Activated naive CD4-positive, alpha-beta T cell treated with anti-CD3 and anti-CD28 coated beads, Interleukin-2, amount 50 U/mL, for 72 hours (primary cell): ENCODE data around the gene NMUR1. TPM values are rescaled to one million over a fixed set of nuclear protein-coding genes. Genes with fewer than 3 reads are reported as not detected.
A peak's percentile ranks its signal among the peaks of the same experiment; 100 is the strongest.

Experiments
- ATAC-seq, 2 donors: fragments of 150-1000 bp; cut with Tn5 transposase; 2 replicates each; pipeline ENCODE4 v1.10.0; 2021; ENCODE audit warnings: mild to moderate bottlenecking in 2 of 2, moderate library complexity in 2 of 2
- DNase-seq, 2 donors: peaks; one replicate each; pipeline ENCODE4 v3.0.0; 2021 to 2022; ENCODE audit warnings: low spot score in 2 of 2
- H3K27ac Mint-ChIP-seq, 2 donors: one replicate each; pipeline ENCODE4 v1.8.0; 2022; ENCODE audit warnings: mild to moderate bottlenecking in 2 of 2, mixed read lengths in 2 of 2
- H3K36me3 Mint-ChIP-seq, 2 donors: one replicate each; pipeline ENCODE4 v1.8.0; 2022; ENCODE audit warnings: mixed read lengths in 2 of 2
- H3K9me3 Mint-ChIP-seq, 2 donors: one replicate each; pipeline ENCODE4 v1.8.0; 2022; ENCODE audit warnings: mixed read lengths in 2 of 2
- total RNA-seq, 2 donors: library from RNA; stranded (reverse); gene quantifications; one replicate each; pipeline ENCODE4 v1.2.3, GENCODE V29; 2022

Gene NMUR1
- total RNA-seq, 2 donors from 2014 or later, result not detected

GRCh38 chr2:231533777-231534125 is 3.5 kb upstream of the NMUR1 start:
- no peak overlapping the region for H3K27ac Mint-ChIP-seq
- no peaks in the 10 kb centered on the region for H3K9me3 Mint-ChIP-seq
- ATAC-seq (no peak), DNase-seq (no peak)
- no peaks in the 10 kb centered on the region for H3K36me3 Mint-ChIP-seq

GRCh38 chr2:231533086-231533776 is 3.0 kb upstream of the NMUR1 start:
- Mint-ChIP-seq H3K9me3 (no peaks in the 10 kb centered on the region), H3K36me3 (no peaks in the 10 kb centered on the region), H3K27ac (no peak overlapping the region)
- ATAC-seq (no peak), DNase-seq (no peak)

- no peak overlapping the region for H3K27ac Mint-ChIP-seq
- ATAC-seq (no peak), DNase-seq (no peak)
- no peaks in the 10 kb centered on the region for H3K9me3 Mint-ChIP-seq
- no peaks in the 10 kb centered on the region for H3K36me3 Mint-ChIP-seq
Observed at GRCh38 chr2:231532756-231533035, 2.5 kb upstream of the NMUR1 start.

- ATAC-seq (no peak), DNase-seq (no peak)
- H3K27ac Mint-ChIP-seq, result no peak overlapping the region
- H3K36me3 Mint-ChIP-seq, result no peaks in the 10 kb centered on the region
- no peaks in the 10 kb centered on the region for H3K9me3 Mint-ChIP-seq
Observed at GRCh38 chr2:231531883-231532755, 1.9 kb upstream of the NMUR1 start.

- H3K36me3 Mint-ChIP-seq, result no peaks in the 10 kb centered on the region
- no peaks in the 10 kb centered on the region for H3K9me3 Mint-ChIP-seq
- H3K27ac Mint-ChIP-seq, result no peak overlapping the region
- ATAC-seq (no peak), DNase-seq (no peak)
Observed at GRCh38 chr2:231531466-231531865, 1.2 kb upstream of the NMUR1 start.

GRCh38 chr2:231528636-231529030 is 1.6 kb downstream of the NMUR1 start:
- no peaks in the 10 kb centered on the region for H3K36me3 Mint-ChIP-seq
- no peak overlapping the region for H3K27ac Mint-ChIP-seq
- H3K9me3 Mint-ChIP-seq, result no peaks in the 10 kb centered on the region
- no peak for DNase-seq
- ATAC-seq, result no peak

DNA sequence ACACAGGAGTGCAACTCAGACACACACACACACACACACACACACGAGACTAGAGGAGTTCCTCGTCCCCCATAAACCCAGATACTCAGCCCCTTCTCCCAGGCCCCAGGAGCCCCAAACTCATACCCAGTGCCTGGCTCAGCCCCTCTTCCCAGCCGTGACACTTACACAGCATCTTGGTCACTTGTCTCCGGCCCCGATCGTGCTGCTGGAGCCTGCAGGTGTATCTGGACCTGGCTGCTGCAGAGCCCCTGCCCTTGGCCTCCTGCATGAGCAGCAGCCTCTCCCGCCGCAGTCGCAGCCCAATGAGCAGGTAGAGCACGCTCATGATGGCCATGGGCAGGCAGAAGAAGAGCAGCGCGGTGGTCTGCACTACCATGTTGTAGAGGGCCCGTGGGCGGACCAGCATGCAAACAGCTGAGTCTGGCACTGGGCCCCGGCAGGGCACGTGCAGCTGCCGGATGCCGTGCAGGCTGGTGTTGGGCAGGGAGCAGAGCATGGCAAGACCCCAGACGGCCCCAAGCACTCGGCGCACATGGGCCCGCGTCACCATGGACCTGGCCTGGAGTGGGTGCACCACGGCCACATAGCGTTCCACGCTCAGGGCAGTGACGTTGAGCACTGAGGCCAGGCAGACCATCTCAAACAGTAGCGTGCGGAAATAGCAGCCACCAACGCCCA is 2.1 kb downstream of the NMUR1 start:
- Mint-ChIP-seq H3K9me3 (no peaks in the 10 kb centered on the region), H3K36me3 (no peaks in the 10 kb centered on the region), H3K27ac (no peak overlapping the region)
- DNase-seq (no peak), ATAC-seq (no peak)

- Mint-ChIP-seq H3K9me3 (no peaks in the 10 kb centered on the region), H3K36me3 (no peaks in the 10 kb centered on the region), H3K27ac (no peak overlapping the region)
- DNase-seq (no peak), ATAC-seq (no peak)
Observed at GRCh38 chr2:231527091-231527395, 3.2 kb downstream of the NMUR1 start.

DNA sequence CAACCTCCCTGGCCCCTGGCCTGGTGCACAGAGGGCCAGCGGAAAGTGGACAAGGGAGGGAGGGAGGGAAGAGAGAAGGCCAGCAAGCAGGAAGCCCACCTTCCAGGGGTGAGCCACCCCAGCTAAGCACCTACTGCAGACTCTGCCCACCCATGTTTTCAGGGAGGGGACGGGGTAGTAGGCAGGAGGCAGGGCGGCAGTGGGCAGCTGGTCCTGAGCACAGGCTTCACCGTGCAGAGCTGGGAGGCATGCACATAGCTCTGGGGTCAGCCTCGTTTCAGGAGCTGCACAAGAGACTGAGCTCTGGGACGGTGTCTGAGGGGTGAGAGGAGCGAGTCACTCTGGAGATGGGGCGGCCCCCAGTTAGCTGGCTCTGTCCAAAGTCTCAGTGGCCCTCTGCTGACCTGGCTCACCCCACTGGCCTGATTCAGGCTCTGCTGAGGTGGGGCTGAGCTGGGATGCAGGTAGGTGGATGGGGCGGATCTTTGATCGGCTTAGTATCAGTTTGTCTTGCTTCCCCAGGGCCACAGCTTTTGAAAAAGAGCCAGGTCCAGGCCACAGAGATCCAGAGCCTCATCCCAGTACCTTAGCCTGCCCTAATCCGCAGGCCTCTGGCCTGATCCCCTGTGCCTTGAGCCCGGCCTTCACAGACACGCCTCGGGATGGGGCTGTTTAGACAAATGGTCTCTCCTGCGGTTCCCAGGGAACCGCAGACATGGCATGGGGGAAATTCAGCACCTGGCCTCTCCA is 3.7 kb downstream of the NMUR1 start:
- no peak for ATAC-seq
- H3K9me3 Mint-ChIP-seq, result no peaks in the 10 kb centered on the region
- DNase-seq, result no peak
- no peaks in the 10 kb centered on the region for H3K36me3 Mint-ChIP-seq
- H3K27ac Mint-ChIP-seq, result no peak overlapping the region

GRCh38 chr2:231525248-231526163 is 4.7 kb downstream of the NMUR1 start:
- no peaks in the 10 kb centered on the region for H3K36me3 Mint-ChIP-seq
- no peak overlapping the region for H3K27ac Mint-ChIP-seq
- no peak for DNase-seq
- no peak for ATAC-seq
- H3K9me3 Mint-ChIP-seq, result no peaks in the 10 kb centered on the region

GRCh38 chr2:231524477-231525247 is 5.6 kb downstream of the NMUR1 start:
- DNase-seq (no peak), ATAC-seq (no peak)
- H3K9me3 Mint-ChIP-seq, result no peaks in the 10 kb centered on the region
- H3K36me3 Mint-ChIP-seq, result no peaks in the 10 kb centered on the region
- H3K27ac Mint-ChIP-seq, result no peak overlapping the region

GRCh38 chr2:231523451-231524285 is 6.6 kb downstream of the NMUR1 start:
- peak in 1 of 2 donors; percentile 28 for ATAC-seq
- Mint-ChIP-seq H3K27ac (no peak overlapping the region), H3K9me3 (no peaks in the 10 kb centered on the region), H3K36me3 (no peaks in the 10 kb centered on the region)
- DNase-seq, result no peak

- no peak overlapping the region for H3K27ac Mint-ChIP-seq
- H3K9me3 Mint-ChIP-seq, result no peaks in the 10 kb centered on the region
- H3K36me3 Mint-ChIP-seq, result no peaks in the 10 kb centered on the region
- DNase-seq (no peak), ATAC-seq (no peak)
Observed at GRCh38 chr2:231522418-231523180, 7.6 kb downstream of the NMUR1 start.

- no peak for DNase-seq
- ATAC-seq, result no peak
- H3K9me3 Mint-ChIP-seq, result no peaks in the 10 kb centered on the region
- H3K36me3 Mint-ChIP-seq, result no peaks in the 10 kb centered on the region
- H3K27ac Mint-ChIP-seq, result peak overlapping the region in 1 of 2 donors; percentile 4
Observed at GRCh38 chr2:231521443-231521842, 8.8 kb downstream of the NMUR1 start.
